Natural killer cell (primary cell): Measurements from ENCODE around the gene OPRL1. TPM values are rescaled to one million over a fixed set of nuclear protein-coding genes. Genes with fewer than 3 reads are reported as not detected.

Source experiments
- ATAC-seq, 3 donors: fragments of 150-1000 bp in 2 of 3; fragments of 200-7000 bp in 1 of 3; cut with Tn5 transposase; 1 replicate in 1 of 3; 2 replicates in 2 of 3; pipeline ENCODE4 v1.10.0; 2021; ENCODE audit warnings: mild to moderate bottlenecking in 2 of 3, moderate library complexity in 2 of 3
- DNase-seq, 2 donors: peaks; one replicate each; pipeline versions ENCODE4 v3.0.0 to v3.0.0-alpha.2; 2013 to 2021; ENCODE audit warnings: mixed read lengths in 1 of 2
- H3K27ac ChIP-seq: one replicate; pipeline ENCODE4 v1.5.1; 2013; ENCODE audit warnings: mild to moderate bottlenecking, low read length
- H3K27me3 ChIP-seq: one replicate; pipeline ENCODE4 v1.6.1; 2013; ENCODE audit warnings: low read length; ENCODE audit not compliant: control insufficient read depth, insufficient read depth
- H3K36me3 ChIP-seq: one replicate; pipeline ENCODE4 v1.6.1; 2013; ENCODE audit warnings: low read length; ENCODE audit not compliant: control insufficient read depth, insufficient read depth
- H3K4me1 ChIP-seq: one replicate; pipeline ENCODE4 v1.6.1; 2013; ENCODE audit warnings: low read length; ENCODE audit not compliant: control insufficient read depth, insufficient read depth
- H3K4me3 ChIP-seq: one replicate; pipeline ENCODE4 v1.5.1; 2013; ENCODE audit warnings: low read length
- H3K9me3 ChIP-seq: one replicate; pipeline ENCODE4 v1.6.1; 2013; ENCODE audit warnings: low read length; ENCODE audit not compliant: control insufficient read depth, insufficient read depth
- H3K27ac Mint-ChIP-seq, 2 donors: one replicate each; pipeline ENCODE4 v1.8.0; 2022; ENCODE audit warnings: mild to moderate bottlenecking in 2 of 2, mixed read lengths in 2 of 2, moderate library complexity in 1 of 2
- H3K27me3 Mint-ChIP-seq, 2 donors: one replicate each; pipeline ENCODE4 v1.8.0; 2022; ENCODE audit warnings: low read depth in 2 of 2, mixed read lengths in 2 of 2
- H3K36me3 Mint-ChIP-seq: one replicate; pipeline ENCODE4 v1.8.0; 2022; ENCODE audit warnings: mixed read lengths
- H3K4me1 Mint-ChIP-seq, 2 donors: one replicate each; pipeline ENCODE4 v1.8.0; 2022; ENCODE audit warnings: mixed read lengths in 2 of 2
- H3K4me3 Mint-ChIP-seq: one replicate; pipeline ENCODE4 v1.8.0; 2022; ENCODE audit warnings: mild to moderate bottlenecking, moderate library complexity, mixed read lengths
- H3K9me3 Mint-ChIP-seq, 2 donors: one replicate each; pipeline ENCODE4 v1.8.0; 2022; ENCODE audit warnings: mixed read lengths in 2 of 2
- WGBS: methylation state at CpG from one replicate; pipeline ENCODE4 v1.1.7; 2013; ENCODE audit warnings: missing lambda C conversion rate; ENCODE audit not compliant: insufficient coverage; 5-methylcytosine and 5-hydroxymethylcytosine counted together
- intact Hi-C: fragments of 100-400 bp; cut with micrococcal nuclease; formaldehyde crosslinking; loops from one replicate; pipeline ENCODE4 v1.14.2; 2022
- total RNA-seq, 4 donors: library from RNA; stranded (reverse); fragments of 120-200 nt in 1 of 4; gene quantifications; one replicate each; pipeline versions ENCODE4 v1.2.3 to v1.2.4, GENCODE V29; 2013 to 2022
- TF ChIP-seq, protein P1 (sequence below): fragments of 200-600 bp; IDR thresholded peaks from one replicate; pipeline ENCODE4 v1.8.0; 2022; ENCODE audit warnings: antibody characterized with exemption

Gene OPRL1
- total RNA-seq, 3 donors from 2014 or later (not counting 1 experiment from before 2014, with no cell fraction given) = 1.2 to 2.2 (median 1.4) TPM

GRCh38 chr20:64129146-64129782, 49.4 kb downstream of the OPRL1 start:
- Mint-ChIP-seq H3K36me3 (no peaks in the 10 kb centered on the region), H3K4me3 (no peak overlapping the region), H3K27ac (no peak overlapping the region), H3K27me3 (peaks cover 16 to 17% of the 10 kb centered on the region in 2 donors), H3K9me3 (no peaks in the 10 kb centered on the region), H3K4me1 (no peaks in the 10 kb centered on the region)
- H3K27me3 ChIP-seq = peaks cover 2% of the 10 kb centered on the region
- H3K4me3 ChIP-seq = no peak overlapping the region
- no peak for ATAC-seq
- H3K27ac ChIP-seq = no peak overlapping the region
- TF ChIP-seq, protein P1, sequence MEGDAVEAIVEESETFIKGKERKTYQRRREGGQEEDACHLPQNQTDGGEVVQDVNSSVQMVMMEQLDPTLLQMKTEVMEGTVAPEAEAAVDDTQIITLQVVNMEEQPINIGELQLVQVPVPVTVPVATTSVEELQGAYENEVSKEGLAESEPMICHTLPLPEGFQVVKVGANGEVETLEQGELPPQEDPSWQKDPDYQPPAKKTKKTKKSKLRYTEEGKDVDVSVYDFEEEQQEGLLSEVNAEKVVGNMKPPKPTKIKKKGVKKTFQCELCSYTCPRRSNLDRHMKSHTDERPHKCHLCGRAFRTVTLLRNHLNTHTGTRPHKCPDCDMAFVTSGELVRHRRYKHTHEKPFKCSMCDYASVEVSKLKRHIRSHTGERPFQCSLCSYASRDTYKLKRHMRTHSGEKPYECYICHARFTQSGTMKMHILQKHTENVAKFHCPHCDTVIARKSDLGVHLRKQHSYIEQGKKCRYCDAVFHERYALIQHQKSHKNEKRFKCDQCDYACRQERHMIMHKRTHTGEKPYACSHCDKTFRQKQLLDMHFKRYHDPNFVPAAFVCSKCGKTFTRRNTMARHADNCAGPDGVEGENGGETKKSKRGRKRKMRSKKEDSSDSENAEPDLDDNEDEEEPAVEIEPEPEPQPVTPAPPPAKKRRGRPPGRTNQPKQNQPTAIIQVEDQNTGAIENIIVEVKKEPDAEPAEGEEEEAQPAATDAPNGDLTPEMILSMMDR = no peak
- no peak for DNase-seq
- H3K9me3 ChIP-seq = no peaks in the 10 kb centered on the region
- no peaks in the 10 kb centered on the region for H3K36me3 ChIP-seq
- intact Hi-C loops = no loop called here
- no peaks in the 10 kb centered on the region for H3K4me1 ChIP-seq
- 91% methylated on average over 11 of the region's 11 CpGs for WGBS

DNA sequence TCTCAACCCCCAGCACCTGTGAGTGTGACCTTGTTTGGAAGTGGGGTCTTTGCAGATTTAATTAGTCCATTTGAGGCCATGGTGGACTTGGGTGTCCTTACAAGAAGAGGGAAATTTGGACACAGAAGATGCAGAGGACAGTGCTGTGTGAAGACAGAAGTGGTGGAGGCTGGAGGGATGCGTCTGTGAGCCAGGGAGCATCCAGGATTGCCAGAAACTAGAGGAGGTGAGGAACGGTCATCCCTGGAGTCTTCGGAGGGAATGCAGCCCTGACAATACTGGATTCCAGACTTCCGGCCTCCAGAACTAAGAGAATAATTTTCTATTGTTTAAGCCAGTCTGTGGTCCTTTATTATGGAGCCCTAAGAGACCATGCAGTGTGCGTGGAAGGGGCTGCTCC, 50.4 kb downstream of the OPRL1 start:
- Histone ChIP-seq H3K4me1 (no peaks in the 10 kb centered on the region), H3K4me3 (no peak overlapping the region), H3K27ac (no peak overlapping the region), H3K36me3 (no peaks in the 10 kb centered on the region), H3K27me3 (no peaks in the 10 kb centered on the region), H3K9me3 (no peaks in the 10 kb centered on the region)
- TF ChIP-seq, protein P1 = no peak
- 72% methylated on average over 5 of the region's 5 CpGs for WGBS
- DNase-seq = no peak
- Mint-ChIP-seq H3K4me3 (no peak overlapping the region), H3K4me1 (no peaks in the 10 kb centered on the region), H3K27me3 (peaks cover 14 to 16% of the 10 kb centered on the region in 2 donors), H3K36me3 (no peaks in the 10 kb centered on the region), H3K9me3 (no peaks in the 10 kb centered on the region), H3K27ac (no peak overlapping the region)
- intact Hi-C loops = no loop called here
- no peak for ATAC-seq

- no peak for ATAC-seq
- TF ChIP-seq, protein P1 = no peak
- Histone ChIP-seq H3K27me3 (no peaks in the 10 kb centered on the region), H3K9me3 (no peaks in the 10 kb centered on the region), H3K27ac (no peak overlapping the region), H3K36me3 (no peaks in the 10 kb centered on the region), H3K4me1 (no peaks in the 10 kb centered on the region), H3K4me3 (no peak overlapping the region)
- WGBS = 91% methylated on average over 10 of the region's 10 CpGs
- intact Hi-C loops = no loop called here
- H3K36me3 Mint-ChIP-seq = no peaks in the 10 kb centered on the region
- no peaks in the 10 kb centered on the region for H3K9me3 Mint-ChIP-seq
- no peak for DNase-seq
- H3K27ac Mint-ChIP-seq = no peak overlapping the region
- no peaks in the 10 kb centered on the region for H3K4me1 Mint-ChIP-seq
- no peak overlapping the region for H3K4me3 Mint-ChIP-seq
- H3K27me3 Mint-ChIP-seq = peaks cover 14 to 20% of the 10 kb centered on the region in 2 donors
Measured at GRCh38 chr20:64130876-64131275, 51.0 kb downstream of the OPRL1 start.

- H3K36me3 ChIP-seq = no peaks in the 10 kb centered on the region
- 97% methylated on average over 4 of the region's 4 CpGs for WGBS
Measured at GRCh38 chr20:64131406-64131805, 51.5 kb downstream of the OPRL1 start.

More at GRCh38 chr20:64131406-64131805, 51.5 kb downstream of the OPRL1 start:
- no peaks in the 10 kb centered on the region for H3K4me1 ChIP-seq
- Mint-ChIP-seq H3K36me3 (no peaks in the 10 kb centered on the region), H3K9me3 (no peaks in the 10 kb centered on the region), H3K4me3 (no peak overlapping the region), H3K27me3 (peaks cover 14 to 23% of the 10 kb centered on the region in 2 donors), H3K27ac (no peak overlapping the region), H3K4me1 (no peaks in the 10 kb centered on the region)
- no peaks in the 10 kb centered on the region for H3K27me3 ChIP-seq
- H3K9me3 ChIP-seq = no peaks in the 10 kb centered on the region
- H3K4me3 ChIP-seq = no peak overlapping the region
- H3K27ac ChIP-seq = no peak overlapping the region
- TF ChIP-seq, protein P1 = no peak
- ATAC-seq (no peak), DNase-seq (no peak)
- intact Hi-C loops = no loop called here
